Measurements from ENCODE around the gene SF3A1.

- TF ChIP-seq POLR2AphosphoS5 (IDR thresholded peaks at IDR 0.05; ENCODE audit: insufficient read depth in 1 of 2, low read depth in 1 of 2), result no peak
- TF ChIP-seq CTCF (IDR thresholded peaks at IDR 0.05), result no peak
- no peak for TF ChIP-seq POLR2A (IDR thresholded peaks at IDR 0.05)
Measured at GRCh38 chr22:30286331-30286730, 70.4 kb downstream of the SF3A1 start.

Measured in vagina (tissue), 2 donors.